GM19099 (cell line): ENCODE results near the gene FMN1.

Experiments
- POLR2A ChIP-seq: IDR thresholded peaks from 3 replicates; pipeline ENCODE4 v1.6.1; 2011; ENCODE audit warnings: low read depth; ENCODE audit not compliant: insufficient read length; ENCODE audit errors: extremely low read depth

FMN1 gene

DNA sequence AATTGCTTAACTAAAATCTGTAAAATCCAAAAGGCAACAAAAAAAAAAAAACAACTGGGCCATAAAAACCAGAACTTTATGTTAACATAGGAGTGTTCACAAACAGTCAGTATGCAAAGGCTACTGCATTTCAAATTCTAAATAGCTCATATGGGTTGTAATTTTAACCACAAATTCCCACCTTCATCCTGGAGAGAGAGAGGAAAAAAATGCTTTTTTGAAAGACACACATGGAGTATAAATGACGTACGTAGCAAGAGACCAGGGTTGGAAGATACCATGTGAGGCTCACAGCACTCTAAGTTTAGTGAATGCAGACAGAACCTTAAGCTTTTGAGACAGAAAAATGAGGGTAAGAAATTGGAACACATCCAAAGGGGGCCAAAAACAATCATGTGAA lies 115.9 kb downstream of the FMN1 start:
- TF ChIP-seq POLR2A, result no peak

DNA sequence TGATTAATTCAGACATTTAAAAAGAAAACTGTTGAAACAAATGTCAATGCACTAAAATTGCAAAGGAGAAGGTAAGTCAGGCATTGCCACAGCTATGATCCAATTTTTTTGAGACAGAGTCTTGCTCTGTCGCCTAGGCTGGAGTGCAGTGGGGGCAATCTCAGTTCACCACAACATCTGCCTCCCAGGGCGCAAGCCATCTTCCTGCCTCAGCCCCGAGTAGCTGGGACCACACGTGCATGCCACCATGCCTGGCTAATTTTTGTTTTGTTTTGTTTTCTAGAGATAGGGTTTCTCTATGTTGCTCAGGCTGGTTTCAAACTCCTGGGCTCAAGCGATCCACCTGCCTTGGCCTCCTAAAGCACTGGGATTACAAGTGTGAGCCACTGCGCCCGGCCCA lies 117.6 kb downstream of the FMN1 start:
- no peak for TF ChIP-seq POLR2A

DNA sequence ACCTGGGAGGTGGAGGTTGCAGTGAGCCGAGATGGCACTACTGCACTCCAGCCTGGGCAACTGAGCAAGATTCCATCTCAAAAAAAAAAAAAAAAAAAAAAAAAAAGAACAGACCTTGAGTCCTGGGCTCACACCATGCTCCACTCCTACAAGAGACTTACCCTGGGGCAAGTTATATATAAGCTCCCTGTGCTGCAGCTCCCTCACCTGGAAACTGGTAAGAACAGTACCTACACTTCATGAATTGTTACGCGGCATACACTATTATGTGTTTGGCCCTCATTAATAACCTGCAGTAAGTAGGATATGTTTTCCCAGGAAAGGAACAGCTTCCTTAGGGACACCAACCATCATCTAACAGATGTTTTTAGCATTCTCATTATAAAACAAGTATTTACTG lies 119.6 kb downstream of the FMN1 start:
- no peak for TF ChIP-seq POLR2A

DNA sequence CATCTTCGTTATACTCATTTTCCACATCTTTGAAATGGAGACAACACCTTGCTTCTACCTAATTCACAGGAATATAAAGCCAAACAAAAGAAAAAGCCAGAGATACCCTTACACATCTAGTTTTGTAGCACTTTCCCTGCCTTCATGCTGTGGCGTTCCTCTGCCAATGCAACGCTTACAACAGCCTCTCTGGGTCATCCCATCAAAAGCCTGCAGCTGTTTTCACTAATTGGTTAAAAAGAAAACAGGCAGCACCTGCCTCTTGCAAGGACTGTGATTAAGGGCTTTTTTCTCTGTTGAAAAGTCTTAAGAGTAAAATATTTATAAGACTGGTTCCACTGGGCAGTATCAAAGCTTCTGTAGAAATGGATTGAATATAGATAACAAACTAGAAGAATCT lies 120.3 kb downstream of the FMN1 start:
- TF ChIP-seq POLR2A, result no peak

DNA sequence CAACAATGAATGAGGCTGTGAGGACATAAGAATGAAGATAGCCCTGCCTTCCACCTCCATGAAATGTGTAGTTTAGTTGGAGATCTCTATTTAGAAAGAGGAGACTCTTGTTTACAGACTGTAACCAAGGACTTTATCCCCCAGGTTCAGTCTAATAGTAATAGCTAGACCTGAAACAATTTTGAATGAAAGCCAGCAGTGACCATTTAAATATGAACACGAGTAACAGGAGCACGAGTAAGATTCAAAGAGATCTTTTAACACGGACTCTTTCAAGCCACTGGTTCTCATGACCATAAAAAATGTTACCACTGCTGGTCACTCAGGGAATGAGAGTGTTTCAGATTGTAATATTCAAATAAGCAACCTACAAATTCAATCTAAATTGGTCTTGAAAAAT lies 123.1 kb downstream of the FMN1 start:
- TF ChIP-seq POLR2A, result no peak

DNA sequence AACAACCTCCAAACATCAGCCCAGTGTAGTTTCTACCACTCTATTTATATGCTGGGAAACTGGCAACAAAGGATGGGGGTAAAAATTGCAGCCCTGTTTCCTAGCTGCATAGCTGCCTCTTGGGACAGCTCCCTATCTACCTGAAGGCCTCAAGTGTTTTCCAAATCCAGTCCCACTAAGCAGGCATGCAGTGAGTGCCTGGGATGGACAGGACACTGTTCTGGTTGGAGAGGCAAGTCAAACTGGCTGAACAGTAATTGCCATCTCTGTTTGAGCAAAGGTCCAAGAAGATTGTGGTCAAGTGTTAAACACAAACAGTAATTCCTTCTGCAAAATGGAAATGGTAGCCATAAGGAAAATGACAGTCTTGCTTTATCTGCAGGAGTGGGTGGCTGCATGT lies 125.4 kb downstream of the FMN1 start:
- no peak for TF ChIP-seq POLR2A

DNA sequence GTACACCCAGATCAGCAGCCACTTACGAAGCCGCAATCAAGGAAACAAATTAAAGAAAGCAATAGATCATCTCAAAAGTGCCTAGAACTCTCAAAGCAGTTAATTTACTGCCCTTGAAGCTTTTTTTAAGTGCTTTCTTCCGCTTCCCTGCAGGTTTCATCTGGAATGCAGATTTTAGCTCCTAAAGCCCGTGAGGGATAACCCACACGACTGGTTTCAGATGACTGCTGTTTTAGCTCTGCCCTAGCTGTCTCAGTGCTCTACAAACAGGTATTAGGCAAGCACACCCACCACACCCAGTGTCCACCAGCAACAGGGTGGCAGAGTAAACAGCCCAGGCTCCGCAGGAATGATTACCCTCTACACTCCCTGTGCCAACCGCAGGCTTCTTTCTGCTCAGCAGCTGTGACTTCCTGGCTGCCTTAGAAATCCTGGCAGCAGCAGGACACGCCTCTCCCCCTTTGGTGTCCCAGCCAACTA lies 126.0 kb downstream of the FMN1 start:
- TF ChIP-seq POLR2A, result no peak

DNA sequence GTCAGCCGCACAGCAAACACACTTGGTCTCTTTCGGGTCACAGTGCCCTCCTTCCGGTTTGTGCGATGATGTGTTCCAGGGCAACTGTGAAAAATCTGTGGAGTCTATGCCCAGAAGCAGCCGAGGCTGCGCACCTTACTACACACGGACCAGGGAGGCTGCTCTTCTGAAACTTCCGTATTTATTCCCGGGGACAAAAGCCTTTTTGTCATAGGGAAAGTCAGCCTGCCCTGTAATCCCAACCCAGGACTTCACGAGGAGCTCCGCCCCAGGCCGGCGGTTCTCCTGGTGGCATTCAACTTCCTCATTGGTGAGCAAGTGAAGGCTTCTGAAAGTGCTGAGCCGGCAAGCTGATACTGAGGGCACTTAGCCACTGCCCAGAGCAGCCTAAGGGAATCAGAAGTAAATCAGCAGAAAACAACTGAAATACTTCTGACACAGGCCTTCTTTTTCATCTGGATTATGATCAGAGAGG lies 126.5 kb downstream of the FMN1 start:
- no peak for TF ChIP-seq POLR2A

DNA sequence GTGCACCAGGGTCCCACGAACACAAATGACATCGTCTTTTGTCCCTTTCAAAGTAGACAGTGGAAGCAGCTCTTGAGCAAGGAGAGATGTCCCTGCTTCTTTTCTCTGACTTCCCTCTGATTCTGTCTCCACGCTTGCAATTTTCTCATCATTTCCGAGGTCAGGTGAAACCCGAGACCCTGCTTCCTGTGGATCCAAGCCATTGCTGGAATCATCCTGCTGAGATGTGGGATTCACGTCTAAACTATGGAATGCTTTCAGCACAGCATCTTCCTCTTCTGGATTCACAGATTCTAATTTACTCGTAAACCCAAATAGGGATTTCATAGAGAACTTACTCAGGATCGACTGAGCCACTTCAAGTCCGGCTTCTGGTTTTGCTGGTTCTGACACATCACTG lies 127.1 kb downstream of the FMN1 start:
- TF ChIP-seq POLR2A, result no peak

DNA sequence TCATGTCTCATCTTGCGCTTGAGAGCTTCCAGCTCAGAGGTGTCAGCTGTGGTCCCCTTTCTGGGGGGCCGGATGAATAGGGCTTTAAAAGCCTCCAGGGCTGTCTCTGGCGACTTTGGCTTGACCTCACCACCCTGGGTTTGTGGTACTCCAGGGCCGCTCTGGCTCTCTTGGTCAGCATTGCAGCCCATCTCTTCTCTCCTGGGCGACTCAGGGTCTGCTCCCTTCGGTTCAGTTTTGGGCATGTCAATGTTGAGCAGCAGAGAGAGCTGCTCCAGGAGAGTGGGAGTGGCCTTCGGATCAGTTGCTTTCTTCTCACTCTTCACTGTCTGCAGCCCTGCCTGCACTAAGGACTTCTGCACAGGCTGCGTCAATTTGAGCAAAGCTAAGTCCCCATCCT lies 127.9 kb downstream of the FMN1 start:
- no peak for TF ChIP-seq POLR2A

DNA sequence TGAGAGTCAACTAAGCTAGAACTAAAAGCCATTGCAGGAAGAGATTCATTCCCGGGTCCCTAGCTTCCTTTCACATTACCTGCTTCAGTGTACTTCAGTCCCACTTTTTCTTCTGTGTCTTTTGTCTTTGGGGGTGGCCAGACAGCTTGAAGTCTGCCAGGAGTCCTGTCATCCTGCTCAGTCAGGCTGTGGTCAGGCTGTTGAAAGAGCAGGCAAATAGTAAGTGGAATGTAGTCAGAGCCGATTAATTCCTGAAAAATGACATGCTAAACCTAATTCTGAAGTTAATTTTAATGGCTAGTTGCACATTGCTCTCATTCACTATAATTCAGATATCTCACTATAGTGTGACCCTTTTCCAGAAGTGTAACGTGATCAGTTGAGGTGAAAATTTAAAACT lies 129.6 kb downstream of the FMN1 start:
- no peak for TF ChIP-seq POLR2A

DNA sequence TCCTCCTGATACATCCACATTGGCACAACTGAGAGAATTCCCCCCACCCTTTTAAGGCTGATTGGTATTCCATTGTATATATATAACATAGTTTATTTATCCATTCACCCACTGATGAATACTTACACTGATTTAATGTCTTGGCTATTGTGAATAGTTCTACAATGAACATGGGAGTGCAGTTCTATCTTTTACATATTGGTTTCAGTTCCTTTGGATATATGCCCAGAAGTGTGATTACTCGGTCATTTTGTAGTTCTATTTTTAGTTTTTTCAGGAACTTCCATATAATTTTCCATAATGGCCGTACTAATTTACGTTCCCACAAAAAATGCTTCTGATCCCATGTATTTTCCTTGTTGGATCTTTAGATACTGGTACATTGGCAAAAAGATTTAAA lies 135.3 kb downstream of the FMN1 start:
- TF ChIP-seq POLR2A, result no peak

DNA sequence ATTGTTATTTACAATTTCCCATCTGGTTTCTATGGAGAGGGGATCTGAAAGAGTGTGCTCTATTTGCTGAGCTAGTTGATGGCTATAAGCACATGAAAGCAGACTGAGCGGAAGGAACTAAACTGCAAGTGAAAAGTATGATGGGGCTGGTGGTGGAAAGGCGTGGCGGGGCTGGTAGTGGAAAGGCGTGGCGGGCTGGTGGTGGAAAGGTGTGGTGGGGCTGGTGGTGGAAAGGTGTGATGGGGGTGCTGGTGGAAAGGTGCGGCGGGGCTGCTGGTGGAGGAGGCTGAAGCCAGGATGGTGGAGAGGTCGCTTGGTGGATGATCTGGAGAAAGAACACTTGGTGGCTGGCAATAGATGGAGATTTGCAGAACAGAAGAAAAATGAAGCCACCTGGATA lies 136.7 kb downstream of the FMN1 start:
- TF ChIP-seq POLR2A, result no peak

DNA sequence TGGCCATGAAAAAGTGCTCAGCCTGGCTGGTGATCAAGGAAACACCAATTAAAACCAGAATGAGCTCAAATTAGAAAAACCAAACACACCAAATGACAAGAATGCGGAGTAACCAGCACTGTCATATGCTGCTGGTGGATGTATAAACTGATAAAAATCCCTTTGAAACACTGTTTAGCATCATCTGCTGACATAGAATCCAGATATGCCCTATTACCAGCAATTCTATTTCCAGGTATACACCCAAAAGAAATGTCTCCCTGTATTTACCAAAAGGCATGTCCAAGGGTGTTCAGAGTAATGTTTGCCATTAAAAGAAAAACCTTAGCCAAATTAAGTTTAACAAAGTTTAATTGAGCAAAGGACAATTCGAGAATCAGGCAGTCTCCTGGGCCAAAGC lies 138.6 kb downstream of the FMN1 start:
- no peak for TF ChIP-seq POLR2A

DNA sequence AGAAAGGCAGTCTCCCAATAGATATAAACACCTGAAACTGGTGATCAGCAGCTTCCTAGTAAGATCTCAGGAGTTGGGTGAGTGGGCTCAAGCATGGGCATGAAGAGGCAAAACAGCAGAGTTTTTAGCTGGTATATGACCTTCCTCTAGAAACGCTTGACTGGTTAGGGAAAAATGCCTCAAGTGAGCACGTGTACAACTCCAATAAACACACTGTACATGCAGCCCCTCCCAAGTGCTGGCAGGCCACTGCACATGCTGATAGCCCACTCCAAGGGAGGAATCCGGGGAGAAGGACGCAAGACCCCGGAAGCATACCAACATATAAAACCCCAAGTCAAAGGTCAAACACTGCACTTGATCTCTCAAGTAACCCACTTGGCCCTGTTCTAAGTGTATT lies 143.0 kb downstream of the FMN1 start:
- TF ChIP-seq POLR2A, result no peak

DNA sequence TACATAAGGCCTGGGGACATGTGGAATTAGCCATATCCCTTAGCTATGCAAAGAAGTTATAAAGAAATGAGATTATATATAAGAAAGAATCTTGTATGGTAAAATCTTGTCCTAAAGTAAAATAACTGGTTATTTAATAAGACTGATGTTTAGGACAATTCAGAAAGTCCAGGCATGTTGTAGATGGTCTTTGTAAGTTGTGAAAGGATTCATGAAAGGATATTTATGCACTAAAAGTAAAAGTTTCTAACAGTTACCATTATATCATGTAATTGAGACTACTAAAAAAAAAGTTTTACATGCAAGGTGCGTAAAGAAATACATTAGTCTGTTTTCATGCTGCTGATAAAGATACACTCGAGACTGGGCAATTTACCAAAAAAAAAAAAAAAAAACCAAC lies 146.3 kb downstream of the FMN1 start:
- TF ChIP-seq POLR2A, result no peak

DNA sequence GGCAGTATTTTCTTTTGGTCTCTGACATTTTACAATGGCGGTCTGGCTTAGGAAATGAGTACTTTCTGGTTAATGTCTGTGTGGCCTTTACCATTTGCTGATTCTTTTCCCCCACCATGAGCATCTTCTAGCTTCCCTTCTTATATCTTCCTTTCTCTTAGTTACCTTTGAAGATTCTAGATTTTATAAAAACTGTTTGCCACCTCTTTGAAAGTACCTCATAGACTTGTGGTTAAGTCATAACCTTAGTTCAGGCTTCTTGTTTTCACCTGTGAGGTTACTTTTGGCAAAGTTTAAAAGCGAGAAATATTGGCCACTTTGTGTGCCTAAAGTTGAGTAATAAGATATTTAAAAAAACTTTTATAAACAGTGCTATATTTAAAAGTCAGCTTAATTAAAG lies 147.4 kb downstream of the FMN1 start:
- TF ChIP-seq POLR2A, result no peak
